T-helper 1 cell treated with Interleukin-12 subunit alpha and Interleukin-12 subunit beta and Interleukin-4 antibody, amounts not matched to agents 30 ng/mL and 1 ng/mL, for 36 hours (primary cell): ENCODE measurements around the gene GAPDH. TPM values are rescaled to one million over a fixed set of nuclear protein-coding genes. Genes with fewer than 3 reads are reported as not detected.

Experiments used
- intact Hi-C: fragments of 100-400 bp; cut with micrococcal nuclease; formaldehyde crosslinking; loops from one replicate; pipeline ENCODE4 v1.15.1; 2024
- total RNA-seq: library from RNA; stranded (reverse); gene quantifications from 2 replicates; pipeline ENCODE4 v1.2.3, GENCODE V29; 2022

Gene GAPDH
- total RNA-seq, 1 donor from 2014 or later, result 3,817 TPM

GRCh38 chr12:6528539-6529235 lies 5.6 kb upstream of the GAPDH start:
- intact Hi-C loops, result no loop called here

- intact Hi-C loops, result no loop called here
Observed at GRCh38 chr12:6529291-6529737, 5.0 kb upstream of the GAPDH start.

- intact Hi-C loops, result no loop called here
Observed at GRCh38 chr12:6530576-6531260, 3.6 kb upstream of the GAPDH start.

DNA sequence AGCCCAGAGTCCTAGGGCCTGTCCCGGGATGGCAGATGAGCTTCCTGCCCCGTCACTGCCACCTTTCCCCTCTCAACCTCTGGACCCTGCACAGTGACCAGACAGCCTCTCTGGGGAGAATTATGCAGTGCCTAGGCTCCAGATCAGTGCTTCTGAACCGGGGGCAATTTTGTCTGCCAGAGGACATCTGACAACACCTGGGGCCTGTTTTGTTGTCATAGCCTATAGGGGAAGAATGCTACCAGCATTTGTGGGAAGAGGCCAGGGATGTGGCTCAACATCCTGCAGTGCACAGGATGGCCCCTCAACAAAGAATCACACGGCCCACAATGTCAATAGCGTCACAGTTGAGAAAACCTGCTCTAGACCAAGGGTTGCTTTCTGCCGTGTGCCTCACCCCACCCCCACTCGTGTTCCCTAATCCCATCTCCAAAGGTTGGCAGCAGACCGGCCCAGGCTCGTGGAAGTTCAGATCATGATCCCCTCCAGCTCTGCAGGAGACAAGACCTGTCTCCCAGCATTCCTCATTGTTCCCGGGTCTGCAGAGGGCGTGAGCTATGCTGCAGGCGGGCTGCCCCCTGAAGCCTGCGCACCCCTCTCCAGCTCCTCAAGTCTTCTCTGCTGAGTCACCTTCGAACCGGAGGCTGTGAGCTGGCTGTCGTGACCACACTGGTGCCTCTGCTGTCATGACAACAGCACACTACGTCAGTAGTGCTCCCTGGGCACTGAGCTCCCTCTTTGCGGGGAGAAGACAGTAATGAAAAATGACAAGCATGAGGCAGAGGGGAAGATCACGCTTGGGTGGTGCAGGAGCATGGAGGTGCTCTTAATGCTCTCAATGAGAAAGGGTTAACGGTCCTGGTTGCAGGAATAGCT lies 2.0 kb upstream of the GAPDH start:
- intact Hi-C loops, result loop anchor here (1.0 to 2.0 kb wide), 2 partner anchors 38 to 487 kb away; partner anchors contain the start of genes LPCAT3 and NCAPD2

GRCh38 chr12:6532927-6533652 lies 1.2 kb upstream of the GAPDH start:
- intact Hi-C loops, result loop anchor here (1.0 to 2.0 kb wide), 2 partner anchors 39 to 486 kb away; partner anchors contain the start of genes LPCAT3 and NCAPD2

DNA sequence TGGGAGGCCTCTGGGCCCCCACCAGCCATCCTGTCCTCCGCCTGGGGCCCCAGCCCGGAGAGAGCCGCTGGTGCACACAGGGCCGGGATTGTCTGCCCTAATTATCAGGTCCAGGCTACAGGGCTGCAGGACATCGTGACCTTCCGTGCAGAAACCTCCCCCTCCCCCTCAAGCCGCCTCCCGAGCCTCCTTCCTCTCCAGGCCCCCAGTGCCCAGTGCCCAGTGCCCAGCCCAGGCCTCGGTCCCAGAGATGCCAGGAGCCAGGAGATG lies 729 bp upstream of the GAPDH start:
- intact Hi-C loops, result loop anchor here (2.0 kb wide), 1 partner anchor 485 kb away; the partner anchor contains the start of gene LPCAT3

GRCh38 chr12:6534695-6534944 lies 303 bp downstream of the GAPDH start:
- intact Hi-C loops, result loop anchor here (1.0 to 2.0 kb wide), 9 partner anchors 20 to 318 kb away; partner anchors contain the start of genes CHD4, ING4, NOP2 and USP5

GRCh38 chr12:6534945-6535696 lies 804 bp downstream of the GAPDH start:
- intact Hi-C loops, result loop anchor here (1.0 to 2.0 kb wide), 9 partner anchors 20 to 317 kb away; partner anchors contain the start of genes CHD4, ING4, NOP2 and USP5

- intact Hi-C loops, result loop anchor here (2.0 kb wide), 3 partner anchors 19 to 199 kb away; partner anchors contain the start of gene NOP2
Observed at GRCh38 chr12:6535697-6535946, 1.3 kb downstream of the GAPDH start.

GRCh38 chr12:6535960-6536847 lies 1.9 kb downstream of the GAPDH start:
- intact Hi-C loops, result loop anchor here (2.0 kb wide), 3 partner anchors 19 to 199 kb away; partner anchors contain the start of gene NOP2

DNA sequence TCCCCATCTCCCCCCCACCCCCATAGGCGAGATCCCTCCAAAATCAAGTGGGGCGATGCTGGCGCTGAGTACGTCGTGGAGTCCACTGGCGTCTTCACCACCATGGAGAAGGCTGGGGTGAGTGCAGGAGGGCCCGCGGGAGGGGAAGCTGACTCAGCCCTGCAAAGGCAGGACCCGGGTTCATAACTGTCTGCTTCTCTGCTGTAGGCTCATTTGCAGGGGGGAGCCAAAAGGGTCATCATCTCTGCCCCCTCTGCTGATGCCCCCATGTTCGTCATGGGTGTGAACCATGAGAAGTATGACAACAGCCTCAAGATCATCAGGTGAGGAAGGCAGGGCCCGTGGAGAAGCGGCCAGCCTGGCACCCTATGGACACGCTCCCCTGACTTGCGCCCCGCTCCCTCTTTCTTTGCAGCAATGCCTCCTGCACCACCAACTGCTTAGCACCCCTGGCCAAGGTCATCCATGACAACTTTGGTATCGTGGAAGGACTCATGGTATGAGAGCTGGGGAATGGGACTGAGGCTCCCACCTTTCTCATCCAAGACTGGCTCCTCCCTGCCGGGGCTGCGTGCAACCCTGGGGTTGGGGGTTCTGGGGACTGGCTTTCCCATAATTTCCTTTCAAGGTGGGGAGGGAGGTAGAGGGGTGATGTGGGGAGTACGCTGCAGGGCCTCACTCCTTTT lies 2.7 kb downstream of the GAPDH start:
- intact Hi-C loops, result no loop called here

DNA sequence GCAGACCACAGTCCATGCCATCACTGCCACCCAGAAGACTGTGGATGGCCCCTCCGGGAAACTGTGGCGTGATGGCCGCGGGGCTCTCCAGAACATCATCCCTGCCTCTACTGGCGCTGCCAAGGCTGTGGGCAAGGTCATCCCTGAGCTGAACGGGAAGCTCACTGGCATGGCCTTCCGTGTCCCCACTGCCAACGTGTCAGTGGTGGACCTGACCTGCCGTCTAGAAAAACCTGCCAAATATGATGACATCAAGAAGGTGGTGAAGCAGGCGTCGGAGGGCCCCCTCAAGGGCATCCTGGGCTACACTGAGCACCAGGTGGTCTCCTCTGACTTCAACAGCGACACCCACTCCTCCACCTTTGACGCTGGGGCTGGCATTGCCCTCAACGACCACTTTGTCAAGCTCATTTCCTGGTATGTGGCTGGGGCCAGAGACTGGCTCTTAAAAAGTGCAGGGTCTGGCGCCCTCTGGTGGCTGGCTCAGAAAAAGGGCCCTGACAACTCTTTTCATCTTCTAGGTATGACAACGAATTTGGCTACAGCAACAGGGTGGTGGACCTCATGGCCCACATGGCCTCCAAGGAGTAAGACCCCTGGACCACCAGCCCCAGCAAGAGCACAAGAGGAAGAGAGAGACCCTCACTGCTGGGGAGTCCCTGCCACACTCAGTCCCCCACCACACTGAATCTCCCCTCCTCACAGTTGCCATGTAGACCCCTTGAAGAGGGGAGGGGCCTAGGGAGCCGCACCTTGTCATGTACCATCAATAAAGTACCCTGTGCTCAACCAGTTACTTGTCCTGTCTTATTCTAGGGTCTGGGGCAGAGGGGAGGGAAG lies 3.5 kb downstream of the GAPDH start:
- intact Hi-C loops, result loop anchor here (1.0 kb wide), 5 partner anchors 19 to 214 kb away; partner anchors contain the start of genes IFFO1 and NCAPD2

DNA sequence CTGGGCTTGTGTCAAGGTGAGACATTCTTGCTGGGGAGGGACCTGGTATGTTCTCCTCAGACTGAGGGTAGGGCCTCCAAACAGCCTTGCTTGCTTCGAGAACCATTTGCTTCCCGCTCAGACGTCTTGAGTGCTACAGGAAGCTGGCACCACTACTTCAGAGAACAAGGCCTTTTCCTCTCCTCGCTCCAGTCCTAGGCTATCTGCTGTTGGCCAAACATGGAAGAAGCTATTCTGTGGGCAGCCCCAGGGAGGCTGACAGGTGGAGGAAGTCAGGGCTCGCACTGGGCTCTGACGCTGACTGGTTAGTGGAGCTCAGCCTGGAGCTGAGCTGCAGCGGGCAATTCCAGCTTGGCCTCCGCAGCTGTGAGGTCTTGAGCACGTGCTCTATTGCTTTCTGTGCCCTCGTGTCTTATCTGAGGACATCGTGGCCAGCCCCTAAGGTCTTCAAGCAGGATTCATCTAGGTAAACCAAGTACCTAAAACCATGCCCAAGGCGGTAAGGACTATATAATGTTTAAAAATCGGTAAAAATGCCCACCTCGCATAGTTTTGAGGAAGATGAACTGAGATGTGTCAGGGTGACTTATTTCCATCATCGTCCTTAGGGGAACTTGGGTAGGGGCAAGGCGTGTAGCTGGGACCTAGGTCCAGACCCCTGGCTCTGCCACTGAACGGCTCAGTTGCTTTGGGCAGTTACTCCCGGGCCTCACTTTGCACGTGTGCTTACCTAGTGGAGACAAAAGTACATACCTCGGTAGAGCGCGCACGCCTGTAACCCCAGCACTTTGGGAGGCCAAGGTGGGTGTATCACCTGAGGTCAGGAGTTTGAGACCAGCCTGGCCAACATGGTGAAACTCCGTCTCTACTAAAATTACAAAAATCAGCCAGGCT lies 4.3 kb downstream of the GAPDH start:
- intact Hi-C loops, result loop anchor here (1.0 kb wide), 5 partner anchors 18 to 215 kb away; partner anchors contain the start of genes IFFO1 and NCAPD2

GRCh38 chr12:6539314-6539682 lies 5.0 kb downstream of the GAPDH start:
- intact Hi-C loops, result no loop called here

GRCh38 chr12:6539707-6540134 lies 5.4 kb downstream of the GAPDH start:
- intact Hi-C loops, result no loop called here

DNA sequence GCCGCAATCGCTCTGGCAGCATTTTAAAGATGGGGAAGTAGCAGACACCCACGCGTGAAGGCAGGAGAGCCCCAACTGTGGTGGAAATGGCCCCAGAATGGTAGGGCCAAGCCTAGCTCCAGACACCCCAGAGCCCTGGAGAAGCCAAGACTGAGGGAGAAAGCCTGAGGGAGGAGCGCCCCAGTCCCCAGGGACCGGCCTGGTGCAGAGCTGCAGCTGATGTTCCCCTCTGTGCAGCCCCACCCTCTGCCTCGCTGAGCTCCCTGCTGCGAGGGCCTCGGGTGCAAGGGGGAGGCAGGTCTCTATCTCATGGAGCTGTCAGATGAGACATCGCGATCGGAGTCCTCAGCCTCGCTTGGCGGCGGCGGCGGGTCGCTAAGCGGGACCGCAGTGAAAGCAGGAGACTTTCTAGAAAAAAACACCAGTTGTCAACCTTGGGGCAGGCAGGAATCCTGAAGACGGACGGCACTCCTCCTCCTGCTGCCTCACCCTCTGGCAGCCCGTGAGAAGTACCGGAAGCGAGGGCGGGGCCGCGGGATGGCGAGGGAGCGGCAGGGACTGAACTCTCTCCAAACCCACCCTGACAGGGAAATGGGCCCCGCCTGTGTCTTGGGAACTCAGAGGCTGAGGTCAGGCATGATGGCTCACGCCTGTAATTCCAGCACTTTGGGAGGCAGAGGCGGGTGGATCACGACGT lies 6.0 kb downstream of the GAPDH start:
- intact Hi-C loops, result no loop called here
